ENCODE measurements around the gene ERMP1.

- TF ChIP-seq CTCF (IDR thresholded peaks at IDR 0.05) (no peak), POLR2AphosphoS5 (IDR thresholded peaks at IDR 0.05) (no peak), EP300 (IDR thresholded peaks at IDR 0.05) (no peak)
Observed at GRCh38 chr9:5790923-5791322, 42.0 kb downstream of the ERMP1 start.

All from esophagus muscularis mucosa (tissue), 4 donors.